Stimulated activated naive CD4-positive, alpha-beta T cell (primary cell): ENCODE results near the gene TLE4.
"Not testable (repeated sequence)": the region's sequence is repeated elsewhere in the genome, so short reads cannot be mapped to it uniquely, and the experiment has no call there.

Experiments used
- DNase-seq, 6 experiments: peaks; one replicate each; lab custom pipeline; 2025; lab: John Stamatoyannopoulos, UW

Gene TLE4

DNA sequence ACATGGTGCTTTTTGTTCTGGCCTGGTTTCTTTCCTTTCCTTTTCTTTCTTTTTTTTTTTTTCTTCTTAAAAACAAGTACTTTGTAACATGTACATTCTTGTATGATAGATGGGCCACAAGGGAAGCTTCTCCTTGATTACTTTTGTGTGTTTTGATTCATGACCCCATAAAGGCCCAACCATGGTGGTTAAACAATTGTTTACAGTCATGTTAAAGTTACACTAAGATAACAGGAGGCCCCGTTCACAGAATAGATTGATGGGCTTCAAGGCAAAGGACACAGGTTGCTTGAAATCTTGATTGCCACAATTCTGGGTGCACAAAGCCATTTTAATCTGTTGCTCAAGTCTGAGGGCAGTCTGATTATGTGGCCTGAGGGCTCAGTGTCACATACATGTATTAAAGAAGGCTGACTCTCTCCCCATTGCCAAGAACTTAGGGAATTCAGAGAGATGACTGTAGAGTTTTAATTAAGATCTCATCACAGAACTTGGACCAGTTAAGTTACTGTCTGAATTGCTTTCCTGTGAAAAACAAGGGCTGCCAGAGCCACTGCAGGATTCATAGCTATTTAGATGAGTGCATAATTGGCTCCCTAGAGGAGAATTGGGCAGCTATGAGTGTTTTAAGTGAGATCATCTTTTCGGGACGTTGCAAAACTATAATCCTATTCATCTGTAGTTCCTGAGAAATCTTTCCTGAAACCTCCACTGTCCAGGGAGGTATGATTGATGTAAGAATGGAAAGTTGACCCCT, 163.4 kb downstream of the TLE4 start:
- DNase-seq: no peak

DNA sequence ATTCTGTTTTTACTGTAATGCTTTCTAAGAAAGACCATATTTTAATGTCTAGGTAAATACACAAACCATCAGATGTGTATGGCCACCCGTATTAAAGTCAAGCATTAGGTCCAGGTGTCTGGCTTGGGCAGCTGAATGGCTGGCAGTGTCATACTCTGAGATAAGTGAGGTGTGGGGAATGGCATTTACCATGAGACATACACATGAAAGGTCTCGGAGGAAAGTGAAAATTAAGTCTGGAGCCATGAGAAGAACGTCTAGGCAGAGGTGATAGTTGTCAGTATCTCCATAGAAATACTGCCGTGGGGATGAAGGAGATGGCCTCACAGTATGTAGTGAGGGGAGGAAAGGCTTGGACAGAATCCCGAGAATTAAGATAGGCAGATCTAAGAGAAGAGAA, 164.3 kb downstream of the TLE4 start:
- no peak for DNase-seq

DNA sequence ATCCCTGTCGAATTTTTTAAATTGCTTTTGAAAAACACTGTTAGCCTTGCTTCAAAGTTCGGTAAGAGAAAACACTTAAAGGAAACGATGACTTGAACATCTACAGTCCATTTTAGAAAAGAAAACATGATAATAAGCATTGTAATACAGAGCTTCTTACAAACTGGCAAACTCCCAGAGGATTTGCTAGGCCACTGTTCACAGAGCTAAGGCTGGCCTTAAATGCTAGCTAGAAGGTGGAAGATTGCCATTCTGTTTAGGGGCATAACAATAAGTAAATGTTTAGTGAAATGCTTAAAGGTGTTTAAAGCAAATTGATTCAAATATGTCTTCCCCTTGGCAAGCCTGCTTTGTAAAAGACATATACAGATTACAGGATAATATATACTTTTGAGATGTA, 169.6 kb downstream of the TLE4 start:
- no peak for DNase-seq

- DNase-seq: no peak
These were observed 170.5 kb downstream of the TLE4 start for GRCh38 chr9:79742110-79742721.

DNA sequence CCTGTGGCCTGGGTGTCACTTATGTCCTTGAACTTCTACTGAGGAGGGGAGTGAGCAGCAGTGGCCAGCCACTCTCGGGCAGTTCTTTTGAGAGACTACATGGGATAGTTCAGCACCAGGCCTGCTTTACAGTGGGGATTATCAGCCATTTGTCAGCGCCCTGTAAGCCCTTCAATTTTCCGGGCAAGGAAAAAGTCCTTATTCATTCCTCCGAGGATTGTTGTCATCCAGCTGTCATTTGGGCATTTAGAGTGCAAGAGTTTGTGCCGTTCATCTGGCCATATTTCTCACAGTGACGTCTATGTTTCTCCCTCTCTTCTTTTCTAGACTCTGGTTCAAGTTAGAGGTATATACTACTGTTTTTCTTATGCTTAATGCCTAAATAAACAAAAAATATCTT, 172.8 kb downstream of the TLE4 start:
- DNase-seq: no peak

GRCh38 chr9:79745752-79746336, 174.1 kb downstream of the TLE4 start:
- no peak for DNase-seq

GRCh38 chr9:79751895-79752466, 180.2 kb downstream of the TLE4 start:
- not testable (repeated sequence) for DNase-seq

GRCh38 chr9:79756414-79756813, 184.6 kb downstream of the TLE4 start:
- no peak for DNase-seq

DNA sequence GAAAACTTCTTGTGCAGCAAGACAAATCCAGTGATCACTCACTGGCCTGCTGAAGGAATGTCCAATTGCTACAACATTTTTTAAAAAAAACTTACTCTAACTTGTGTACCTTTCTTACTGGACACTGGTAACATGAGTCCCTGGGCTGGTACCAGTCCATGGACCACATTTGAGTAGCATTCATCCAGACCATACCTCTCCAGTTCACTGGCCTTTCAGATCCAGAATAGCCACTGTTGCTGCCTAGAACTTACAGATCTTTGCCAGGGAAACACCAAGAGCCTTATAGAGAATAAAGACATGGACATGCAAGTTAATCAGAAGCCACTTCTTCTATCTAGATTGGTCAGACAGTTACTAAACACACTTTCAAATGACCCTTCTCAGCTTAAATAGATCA, 185.3 kb downstream of the TLE4 start:
- no peak for DNase-seq

GRCh38 chr9:79757881-79758669, 186.3 kb downstream of the TLE4 start:
- peak in 2 of 6 experiments; percentile 5 to 7 for DNase-seq

- no peak for DNase-seq
These were observed 187.7 kb downstream of the TLE4 start for GRCh38 chr9:79759460-79759859.

DNA sequence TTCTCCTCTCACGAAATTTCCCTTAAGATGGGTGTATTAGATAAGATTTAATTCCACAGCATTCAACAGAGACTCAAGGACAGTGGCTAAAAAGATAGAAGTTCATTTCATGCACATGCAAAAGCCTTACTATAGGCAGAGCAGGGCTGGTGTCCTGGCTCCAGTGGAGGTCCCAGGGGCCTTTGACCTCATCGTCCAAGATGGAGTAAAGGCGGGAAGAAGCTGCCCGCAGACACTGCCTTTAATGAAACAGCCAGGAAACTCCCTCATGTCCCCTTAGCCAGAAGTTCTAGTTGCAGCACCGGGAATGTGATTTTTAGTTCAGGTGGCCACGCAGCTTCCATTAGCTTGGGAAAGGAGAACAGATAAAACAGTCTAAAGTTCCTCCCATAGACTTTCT, 190.3 kb downstream of the TLE4 start:
- no peak for DNase-seq

- DNase-seq: no peak
These were observed 192.0 kb downstream of the TLE4 start for GRCh38 chr9:79763671-79764285.

DNA sequence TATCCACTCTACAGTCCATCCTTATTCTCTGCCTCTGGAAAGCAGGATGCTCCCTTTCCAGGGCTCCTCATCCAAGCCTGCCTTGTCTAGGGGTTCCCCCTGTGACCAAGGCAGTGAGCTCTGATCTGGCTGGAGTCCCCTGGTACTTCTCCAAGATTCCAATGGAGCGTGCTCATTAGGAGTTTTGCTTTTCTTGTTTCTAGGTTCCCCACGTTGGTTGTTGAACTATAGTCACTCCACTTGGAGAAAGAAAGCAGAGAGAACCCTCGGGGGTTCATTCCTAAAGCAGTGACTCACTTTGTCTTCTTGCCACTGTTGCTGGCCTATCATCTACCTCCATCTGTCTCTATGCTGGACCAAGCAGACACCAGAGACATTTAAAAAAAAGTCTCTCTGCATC, 192.6 kb downstream of the TLE4 start:
- DNase-seq: no peak

DNA sequence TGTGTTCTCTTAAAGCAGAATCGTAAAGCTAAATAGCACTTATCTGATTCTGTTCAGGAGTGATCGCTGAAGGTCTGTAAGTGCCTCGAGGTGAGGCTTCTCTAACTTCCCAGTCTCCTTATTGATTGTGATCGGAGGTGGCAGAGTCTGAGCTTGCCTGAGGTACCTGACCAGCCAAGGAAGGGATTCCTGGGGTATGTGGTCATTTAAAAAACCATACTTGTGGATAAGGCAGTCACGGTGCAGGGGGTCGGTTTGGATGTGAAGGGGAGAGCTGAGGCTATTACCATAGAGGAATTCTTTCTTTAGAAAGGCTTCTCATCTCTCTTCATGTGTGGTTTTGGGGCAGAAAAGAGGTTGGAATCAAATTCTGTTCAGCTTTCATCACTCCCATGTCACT, 193.7 kb downstream of the TLE4 start:
- DNase-seq: no peak

DNA sequence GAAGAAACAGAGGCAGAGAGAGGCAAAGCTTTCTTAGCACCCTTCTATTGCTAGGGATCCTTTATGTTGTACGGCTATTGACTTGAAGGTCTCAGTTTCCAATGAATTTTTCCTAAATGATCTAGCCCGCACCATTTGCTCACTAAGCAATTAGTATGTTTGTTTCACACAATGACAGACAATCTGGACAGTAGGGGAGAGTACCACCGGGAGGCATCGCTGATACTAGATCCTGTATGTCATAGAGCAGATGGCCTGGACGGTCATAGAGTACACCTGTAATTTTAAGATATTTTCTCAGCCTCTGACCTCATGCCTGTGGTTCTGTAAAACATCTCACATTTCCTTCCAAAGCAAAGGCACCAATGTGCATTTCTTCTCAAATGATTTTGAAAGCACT, 194.3 kb downstream of the TLE4 start:
- DNase-seq: no peak

DNA sequence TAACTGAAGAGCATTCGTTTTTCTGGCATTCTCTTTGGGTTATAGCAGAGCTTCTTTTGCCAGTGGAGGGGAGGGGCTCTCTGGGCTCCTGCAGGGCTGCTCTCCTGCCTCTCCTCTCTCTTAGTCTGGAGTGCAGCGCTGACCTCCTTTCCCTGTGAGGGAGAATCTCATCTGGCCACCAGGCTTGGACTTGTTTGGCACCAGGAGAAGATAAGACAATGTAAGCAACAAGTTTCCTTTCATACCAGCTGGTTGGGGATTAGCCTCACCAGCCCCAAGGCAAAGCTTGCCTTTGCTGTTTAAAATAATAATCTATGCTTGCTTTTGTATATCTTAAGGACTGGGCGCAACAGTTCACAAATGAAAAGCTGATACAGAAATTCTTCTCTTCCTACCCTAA, 196.4 kb downstream of the TLE4 start:
- DNase-seq: no peak

DNA sequence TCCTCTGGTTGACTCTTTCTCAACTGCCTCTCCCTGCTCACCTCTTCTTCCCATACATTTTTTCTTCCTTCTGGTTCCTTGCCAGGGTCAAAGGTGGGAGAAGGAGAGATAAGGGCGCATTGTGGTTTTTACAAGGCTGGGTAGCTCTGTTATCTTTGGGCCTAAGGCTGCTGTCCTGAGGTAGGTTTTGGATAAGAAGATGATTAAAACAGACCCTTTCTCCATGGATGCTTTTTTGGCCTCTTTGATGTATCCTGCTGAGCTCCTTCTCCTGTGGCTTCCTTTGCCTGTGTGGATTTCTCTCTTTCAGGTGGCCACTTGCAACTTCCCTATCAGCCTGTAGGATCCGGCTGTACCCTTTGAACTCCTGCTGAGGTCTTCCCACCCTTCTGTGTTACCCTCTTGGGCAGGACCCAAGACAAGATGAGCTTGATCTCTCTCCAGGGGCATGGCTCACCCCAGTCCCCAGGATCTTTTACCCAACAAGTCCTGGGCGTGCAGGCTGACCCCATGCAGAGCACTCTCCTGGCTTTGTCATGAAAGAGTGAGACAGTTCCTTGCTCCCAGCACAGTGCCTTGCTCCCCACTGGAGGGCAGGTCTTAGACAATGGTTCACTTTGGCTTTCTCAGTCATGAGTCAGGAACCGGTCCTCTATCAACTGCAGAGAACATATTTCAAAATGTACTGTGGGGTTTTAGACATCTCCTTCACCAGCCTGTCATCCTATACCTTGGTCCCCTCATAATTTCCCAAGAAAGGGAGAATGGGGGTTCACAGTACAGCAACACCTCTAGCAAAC, 197.9 kb downstream of the TLE4 start:
- no peak for DNase-seq

DNA sequence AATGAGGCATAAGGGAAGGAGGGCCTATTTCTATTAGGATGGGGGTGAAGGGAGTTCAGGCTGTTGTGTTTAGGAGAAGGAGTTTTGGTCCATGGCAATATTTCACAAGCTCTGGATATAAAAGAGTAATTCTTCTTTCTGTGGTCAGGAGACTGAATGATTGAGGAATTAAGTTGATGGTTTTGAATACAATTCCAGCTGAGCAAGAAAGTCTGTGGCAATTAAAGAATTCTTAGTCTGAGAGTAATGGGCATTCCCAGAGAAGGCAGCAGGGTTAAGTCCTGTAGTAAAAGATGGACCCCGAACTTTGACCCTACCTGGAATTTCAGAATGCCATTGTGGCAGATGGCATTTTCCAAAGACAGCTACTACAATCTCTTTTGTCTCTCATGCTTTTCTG, 202.6 kb downstream of the TLE4 start:
- DNase-seq: no peak
